Activated effector memory CD4-positive, alpha-beta T cell treated with Interleukin-2 at 50 U/mL for 16 hours (primary cell): ENCODE measurements around the gene CDH4.
"Not testable (repeated sequence)": the region's sequence is repeated elsewhere in the genome, so short reads cannot be mapped to it uniquely, and the experiment has no call there.

ENCODE experiments used
- DNase-seq: peaks from one replicate; pipeline ENCODE4 v3.0.0-alpha.2; 2020

CDH4 gene

DNA sequence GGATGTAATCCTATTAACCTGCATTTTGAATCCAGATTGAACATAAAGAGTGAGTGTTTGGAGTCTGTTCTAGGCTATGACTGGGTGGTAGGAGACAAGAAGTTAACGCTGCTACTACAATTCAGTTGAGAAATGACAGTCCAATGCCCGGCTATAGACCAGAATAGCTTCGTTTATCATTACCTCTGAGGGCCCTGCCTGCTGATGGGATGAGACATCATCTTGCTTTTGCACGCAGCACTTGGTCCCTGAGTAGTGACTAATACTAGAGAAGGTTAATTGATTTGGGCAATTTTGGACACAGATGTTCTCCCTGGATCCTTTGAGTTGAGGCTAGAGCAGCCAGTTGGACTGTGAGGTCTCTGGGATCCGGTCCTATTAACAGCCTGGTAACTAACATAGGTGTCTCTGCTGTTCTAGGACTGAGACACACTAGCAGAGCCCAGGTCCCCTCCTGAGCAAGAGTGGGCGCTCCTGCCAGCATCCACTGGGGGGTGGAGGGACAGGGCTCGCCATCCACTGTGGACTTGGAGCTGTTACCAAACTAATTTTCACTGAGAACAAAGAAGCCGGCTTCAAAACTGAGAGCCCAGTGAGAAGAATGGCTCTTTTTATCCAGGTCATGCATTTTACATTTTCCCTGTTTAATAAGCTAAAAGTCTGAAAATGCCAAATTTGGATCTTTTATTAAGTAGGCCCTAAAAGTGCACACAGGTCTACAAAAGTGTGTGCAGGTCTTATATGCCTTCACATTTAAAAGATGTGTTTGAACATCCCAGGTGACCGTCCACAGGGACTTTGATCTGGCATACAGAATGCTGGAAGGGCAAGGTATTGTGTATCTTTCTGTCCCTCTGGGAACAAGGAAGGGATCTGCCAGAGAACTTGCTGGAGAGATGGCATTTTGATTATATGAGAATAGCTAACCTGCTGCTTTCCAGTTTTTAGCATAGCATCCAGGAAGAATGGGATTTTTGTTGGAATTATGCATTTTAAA is 212.5 kb downstream of the CDH4 start:
- DNase-seq = no peak

DNA sequence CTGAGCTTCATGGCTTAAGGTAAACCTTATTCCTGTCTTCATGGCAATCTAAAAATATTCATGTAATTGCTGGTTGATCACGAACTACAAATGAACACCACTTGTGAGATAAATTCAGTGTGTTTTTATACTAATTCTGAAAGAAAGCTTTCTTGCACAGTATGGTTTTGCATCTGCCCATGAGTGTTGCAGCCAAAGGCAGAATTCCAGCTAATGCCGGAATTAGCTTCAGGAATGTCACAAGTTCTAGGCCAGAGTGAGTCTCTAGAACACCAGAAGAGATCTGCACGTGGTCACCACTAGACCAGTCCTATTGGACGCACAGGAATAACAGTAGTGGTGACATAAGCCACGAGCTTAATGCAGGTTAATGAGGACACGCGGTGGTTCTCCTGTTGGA is 223.7 kb downstream of the CDH4 start:
- no peak for DNase-seq

- DNase-seq = no peak
Observed at GRCh38 chr20:61476956-61477355, 224.9 kb downstream of the CDH4 start.

GRCh38 chr20:61477451-61477861 is 225.4 kb downstream of the CDH4 start:
- DNase-seq = no peak

GRCh38 chr20:61478094-61478493 is 226.0 kb downstream of the CDH4 start:
- no peak for DNase-seq

DNA sequence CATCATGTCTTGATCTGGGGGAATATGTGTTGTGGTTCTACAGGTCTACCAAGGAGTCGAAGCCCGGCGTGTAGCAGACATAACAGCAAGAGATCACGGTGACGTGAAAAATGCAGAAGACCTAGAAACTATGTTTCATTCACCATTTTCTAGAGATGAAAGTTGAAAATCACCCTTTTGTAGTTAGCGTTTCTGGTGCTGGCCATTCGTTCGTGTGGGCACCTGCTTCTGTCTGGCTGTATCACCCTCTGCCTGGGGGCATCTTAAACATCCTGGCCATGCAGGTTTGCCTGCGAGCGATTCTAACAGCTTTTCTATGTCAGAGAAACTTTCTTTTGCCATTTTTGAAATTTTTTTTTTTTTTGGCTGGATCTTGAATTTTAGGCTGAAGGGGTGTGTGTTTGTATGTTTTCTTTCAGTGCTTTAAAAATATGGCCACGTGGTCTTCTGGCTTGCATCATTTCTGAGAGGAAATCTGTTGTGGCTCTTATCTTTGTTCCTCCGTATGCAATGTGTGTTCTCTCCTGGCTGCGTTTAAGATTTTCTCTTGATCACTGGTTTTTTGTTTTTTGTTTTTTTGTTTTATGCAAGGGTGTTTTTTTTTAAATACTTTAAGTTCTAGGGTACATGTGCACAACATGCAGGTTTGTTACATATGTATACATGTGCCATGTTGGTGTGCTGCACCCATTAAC is 226.7 kb downstream of the CDH4 start:
- DNase-seq = no peak

DNA sequence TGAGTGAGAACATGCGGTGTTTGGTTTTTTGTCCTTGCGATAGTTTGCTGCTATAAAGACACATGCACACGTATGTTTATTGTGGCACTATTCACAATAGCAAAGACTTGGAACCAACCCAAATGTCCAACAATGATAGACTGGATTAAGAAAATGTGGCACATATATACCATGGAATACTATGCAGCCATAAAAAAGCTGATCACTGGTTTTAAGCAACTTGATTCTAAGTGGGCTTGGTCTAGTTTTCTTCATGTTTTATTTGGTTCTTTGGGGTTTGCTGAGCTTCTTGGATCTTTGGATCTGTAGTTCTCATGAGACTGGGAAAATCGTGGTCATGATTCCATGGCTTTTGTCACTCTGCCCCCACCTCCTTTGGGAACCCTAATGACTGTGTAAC is 227.4 kb downstream of the CDH4 start:
- DNase-seq = not testable (repeated sequence)

DNA sequence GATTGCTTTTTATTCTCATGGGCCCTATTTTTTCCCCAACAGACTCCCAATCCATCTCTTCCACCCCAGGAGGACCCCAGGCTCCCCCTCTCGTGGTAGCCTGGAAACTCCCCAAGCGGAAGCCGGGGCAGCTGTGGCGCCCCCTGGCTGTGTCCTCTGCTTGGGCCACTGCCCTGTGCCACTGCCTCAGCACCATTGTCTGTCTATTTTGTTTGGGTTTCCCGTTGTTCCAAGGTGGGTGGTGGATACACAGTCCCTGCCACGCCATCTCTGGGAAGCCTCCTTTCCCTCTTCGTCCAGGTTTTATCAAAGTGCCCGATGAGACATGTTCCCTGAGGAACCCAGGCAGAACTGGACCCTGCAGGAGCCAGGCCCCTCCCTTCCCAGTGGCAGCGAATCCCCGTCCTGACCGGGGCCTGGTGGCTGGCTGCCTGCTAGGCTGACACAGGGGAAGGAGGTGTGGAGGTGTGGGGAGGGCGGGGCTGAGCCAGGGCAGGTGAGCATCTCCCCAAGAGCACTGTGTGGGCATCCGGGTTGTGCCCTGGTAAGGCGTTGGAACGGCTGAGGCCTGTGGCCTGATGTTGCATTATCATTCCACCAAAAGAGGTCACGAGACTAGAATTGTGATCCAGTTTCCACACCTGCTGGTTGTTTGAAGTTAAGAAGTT is 228.2 kb downstream of the CDH4 start:
- no peak for DNase-seq

DNA sequence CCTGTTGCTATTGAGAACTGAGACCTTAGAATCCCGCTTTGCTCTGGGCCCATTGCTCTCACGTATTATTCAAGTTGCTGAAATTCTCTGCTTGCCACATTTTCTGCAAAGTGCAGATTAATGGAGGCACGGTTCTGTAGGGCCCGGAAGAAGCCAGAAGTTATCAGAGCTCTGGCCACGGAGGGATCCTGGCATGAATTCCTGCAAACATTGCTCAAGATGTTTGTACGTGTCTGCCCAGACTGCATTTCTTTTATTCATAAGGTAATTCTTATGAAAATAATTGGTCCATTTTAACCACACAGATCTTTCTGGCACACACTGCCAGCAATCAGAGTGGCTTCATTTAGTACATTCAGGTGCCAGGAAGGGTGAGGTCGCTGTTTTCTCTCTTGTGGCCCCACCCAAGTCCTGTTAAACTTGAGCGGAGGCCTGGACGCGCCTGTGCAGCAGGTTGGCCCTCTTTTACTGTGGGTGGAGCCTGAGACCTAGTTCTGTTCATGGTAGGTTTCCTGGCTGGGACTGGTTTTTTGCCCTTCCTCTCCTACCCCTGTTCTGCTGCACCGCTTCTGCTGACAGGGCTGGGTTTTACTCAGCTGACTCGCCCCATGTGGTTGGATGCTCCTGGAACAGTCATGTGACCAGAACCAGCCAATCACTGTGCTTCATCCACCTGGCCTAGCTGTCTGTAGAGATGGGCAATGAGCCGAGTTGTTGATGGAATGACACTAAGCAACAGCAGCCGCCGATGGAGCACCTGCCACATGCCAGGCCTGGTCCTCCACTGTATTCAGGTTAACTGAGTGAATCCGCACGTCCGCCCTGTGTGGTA is 230.2 kb downstream of the CDH4 start:
- no peak for DNase-seq

GRCh38 chr20:61482901-61483300 is 230.8 kb downstream of the CDH4 start:
- no peak for DNase-seq

DNA sequence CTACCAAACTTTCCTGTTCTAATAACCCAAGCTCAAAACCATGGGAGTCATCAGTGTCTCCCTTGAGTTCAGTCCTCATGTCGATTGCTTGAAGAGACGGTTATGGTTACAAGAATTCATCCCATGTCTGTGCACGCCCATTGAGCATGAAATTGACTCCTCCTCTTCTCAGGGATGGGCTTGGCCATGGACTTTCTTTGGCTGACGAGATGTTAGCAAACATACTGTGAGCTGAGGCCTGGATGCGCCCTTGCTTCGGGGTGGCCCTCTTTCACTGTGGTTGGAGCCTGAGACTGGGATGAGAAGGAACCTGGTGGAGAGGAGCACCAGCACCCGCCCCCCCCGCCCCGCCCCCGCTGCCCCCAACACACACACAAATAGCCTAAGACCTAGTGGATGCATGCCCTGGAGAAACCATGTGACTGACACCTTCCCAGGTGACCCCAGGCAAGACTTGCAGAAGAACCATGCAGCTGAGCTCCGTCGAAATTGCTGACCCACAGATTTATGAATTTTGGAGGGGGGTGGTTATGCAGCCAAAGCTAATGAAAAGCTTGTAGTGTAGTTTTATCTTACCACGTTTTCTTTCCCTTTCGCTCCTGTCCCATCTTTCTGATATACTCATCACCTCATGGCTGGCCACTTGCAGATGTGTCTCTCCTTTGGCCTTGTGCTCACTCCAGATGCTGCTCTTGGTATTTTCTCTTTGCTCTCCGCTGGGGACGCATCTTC is 231.4 kb downstream of the CDH4 start:
- DNase-seq = no peak

DNA sequence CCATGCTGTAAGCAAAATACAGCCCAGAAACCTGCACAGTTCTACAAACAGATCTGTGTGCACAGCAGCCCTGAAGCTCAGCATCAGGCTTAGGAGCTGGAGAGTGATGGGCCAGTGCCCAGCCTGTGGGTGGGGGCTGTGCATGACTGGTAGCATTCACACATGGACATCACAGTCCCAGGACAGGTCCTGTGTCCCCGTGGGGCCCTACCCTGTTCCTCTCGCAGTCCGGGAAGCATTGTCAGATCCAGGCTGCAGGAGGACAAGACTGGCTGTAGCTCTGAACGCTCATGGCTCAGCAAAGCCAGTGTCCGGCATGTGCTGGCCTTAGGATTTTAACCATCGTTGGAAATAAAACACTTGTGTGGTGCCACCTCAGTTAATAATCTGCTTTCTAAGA is 234.1 kb downstream of the CDH4 start:
- no peak for DNase-seq

DNA sequence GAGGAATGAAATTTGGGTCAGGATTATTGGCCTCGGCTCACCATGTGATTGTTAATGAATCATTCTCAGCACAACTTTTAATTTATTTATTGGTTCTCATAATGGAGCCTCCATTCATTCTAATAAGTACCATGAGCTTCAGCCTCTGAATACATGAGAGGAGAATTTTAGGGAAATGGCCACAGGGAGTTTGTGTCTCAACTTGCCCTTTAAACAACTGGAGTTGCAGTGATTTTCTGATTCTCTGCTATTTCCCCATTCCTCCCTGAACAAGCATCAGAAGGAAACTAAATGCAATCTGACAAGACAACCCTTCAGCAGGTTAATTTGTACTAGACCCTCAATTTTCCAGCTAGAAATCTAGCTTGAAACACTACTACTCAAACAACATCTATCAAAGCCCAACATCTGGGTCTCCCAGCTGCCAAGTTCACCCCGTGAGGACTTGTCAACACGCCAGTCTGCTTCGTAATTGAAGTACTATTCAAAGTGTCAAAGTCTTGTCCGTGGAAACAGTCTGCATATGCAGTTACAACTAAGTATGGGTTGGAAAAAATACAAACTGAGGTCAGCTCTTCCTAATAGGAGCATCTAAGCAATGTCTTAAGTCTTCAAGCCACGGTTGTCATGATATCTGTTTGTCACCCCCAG is 235.4 kb downstream of the CDH4 start:
- no peak for DNase-seq

GRCh38 chr20:61487997-61488371 is 235.9 kb downstream of the CDH4 start:
- no peak for DNase-seq

- no peak for DNase-seq
Observed at GRCh38 chr20:61490721-61491120, 238.7 kb downstream of the CDH4 start.

GRCh38 chr20:61492065-61492464 is 240.0 kb downstream of the CDH4 start:
- no peak for DNase-seq

- no peak for DNase-seq
Observed at GRCh38 chr20:61493798-61494305, 241.8 kb downstream of the CDH4 start.

DNA sequence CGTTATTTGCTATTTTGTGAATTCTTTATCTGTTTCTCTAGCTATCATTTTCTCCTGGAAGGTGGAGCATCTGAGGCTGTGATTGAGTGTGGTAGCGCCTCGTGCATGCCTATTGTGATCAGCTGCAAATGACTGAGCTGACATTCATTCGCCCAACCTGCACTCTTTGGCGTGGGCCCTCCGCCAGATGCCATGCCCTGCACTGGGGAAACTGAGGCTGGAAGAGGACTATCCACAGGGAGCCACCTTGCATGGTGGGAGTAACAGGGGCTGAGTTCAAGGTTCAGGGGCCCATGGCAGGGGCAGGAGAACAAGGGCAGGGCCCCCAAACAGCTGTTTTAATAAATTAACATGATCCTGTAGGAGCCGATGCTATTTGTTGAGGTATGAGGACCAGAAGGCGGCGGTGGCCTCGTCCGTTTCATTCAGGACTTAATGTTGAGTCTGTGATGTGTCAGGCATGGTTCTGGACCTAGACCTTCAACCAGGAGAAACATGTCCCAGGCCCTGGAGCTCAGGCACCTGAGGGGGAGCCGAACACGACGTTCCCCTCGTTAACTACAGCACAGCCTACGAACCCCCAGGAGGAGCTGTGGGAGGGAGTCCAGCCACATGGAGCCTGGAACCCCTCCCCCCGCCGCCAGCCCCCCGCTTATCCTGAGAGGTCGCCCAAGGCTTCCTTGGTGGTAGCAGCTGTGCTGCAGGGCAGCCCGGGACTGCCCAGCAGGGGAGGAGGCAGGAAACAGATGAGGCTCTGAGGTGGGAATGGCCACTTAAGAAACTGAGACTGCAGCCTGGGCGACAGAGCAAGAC is 242.9 kb downstream of the CDH4 start:
- DNase-seq = no peak

- no peak for DNase-seq
Observed at GRCh38 chr20:61497029-61497627, 245.1 kb downstream of the CDH4 start.
